ENCODE data around the gene PEPD. TPM values are rescaled to one million over a fixed set of nuclear protein-coding genes. Genes with fewer than 3 reads are reported as not detected.

Gene PEPD
- total and polyA plus RNA-seq, 2 of the 4 experiments (the other 2 are of a cell fraction), result 36.7 to 88.4 TPM

- peaks cover 6% of the 10 kb centered on the region; the same call in 1 of the 2 replicates for H3K4me1 ChIP-seq (ENCODE audit: control insufficient read depth, insufficient read depth, low read length)
- no peak overlapping the region for H3K27ac ChIP-seq (ENCODE audit: insufficient read depth, low read length)
- no peak overlapping the region for H3K4me3 ChIP-seq (ENCODE audit: insufficient read depth, low read depth, low read length)
- no peak overlapping the region for H3K18ac ChIP-seq (ENCODE audit: low read depth, low read length)
- no peak overlapping the region for H2AK9ac ChIP-seq (replicated peaks; ENCODE audit: low read depth, low read length, poor library complexity)
- H3K27me3 ChIP-seq (ENCODE audit: control insufficient read depth, insufficient read depth, low read length), result no peaks in the 10 kb centered on the region
- dilution Hi-C loops (cut with HindIII; ENCODE audit: low sequenced_read_pairs, unreplicated experiment), result no loop called here
- no peak overlapping the region for H4K91ac ChIP-seq (ENCODE audit: insufficient read depth, low read depth, low read length)
- H2BK15ac ChIP-seq (ENCODE audit: low read depth, low read length), result no peak overlapping the region
- no peak overlapping the region for H3K4me2 ChIP-seq (ENCODE audit: low read depth, low read length)
- in situ Hi-C loops (cut with MboI; ENCODE audit: low sequenced_read_pairs), result no loop called here
- 67% methylated on average over 3 of the region's 5 CpGs; no CpG with 5 or more reads in 1 of the 2 experiments for WGBS, 2 experiments (ENCODE audit: extremely low coverage in 2 of 2, insufficient read length in 1 of 2)
- H2BK120ac ChIP-seq (ENCODE audit: low read depth, low read length), result no peak overlapping the region
- H3K9ac ChIP-seq (ENCODE audit: low read depth, low read length), result no peak overlapping the region
- H4K5ac ChIP-seq (ENCODE audit: low read depth, low read length), result no peak overlapping the region
- ATAC-seq (ENCODE audit: low read depth), result no peak
- DNase-seq, result no peak
- H4K8ac ChIP-seq (ENCODE audit: low read depth in 2 of 2, low read length in 2 of 2), result no peak overlapping the region
- ChIA-PET CTCF (interaction anchor here (0.6 to 1.8 kb wide), 3 partner anchors 16 to 346 kb away, joined by 3 to 7 read pairs (median 4); no protein-coding TSS in a partner anchor), POLR2A (ENCODE audit: unreplicated experiment) (no interaction called here)
- H3K79me1 ChIP-seq (ENCODE audit: low read depth in 1 of 2, low read length in 2 of 2), result no peaks in the 10 kb centered on the region
- 0 out of 2 replicates have a peak, but pooled peaks cover 4% of the 10 kb centered on the region for H4K20me1 ChIP-seq (ENCODE audit: insufficient read depth, low read length)
- no peak overlapping the region for H2BK5ac ChIP-seq (ENCODE audit: low read depth, low read length, poor library complexity, severe bottlenecking)
- H3K14ac ChIP-seq (replicated peaks; ENCODE audit: low read depth, low read length), result no peak overlapping the region
- no peak overlapping the region for H2BK20ac ChIP-seq (ENCODE audit: low read depth, low read length)
- BruUV-seq (replicated peaks), result no TSS peak
- H3K23ac ChIP-seq (ENCODE audit: low read depth, low read length), result no peak overlapping the region
- intact Hi-C loops (cut with micrococcal nuclease), result no loop called here
- H3K4ac ChIP-seq (ENCODE audit: low read depth, low read length), result no peak overlapping the region
- no peak overlapping the region for H2AFZ ChIP-seq (replicated peaks; ENCODE audit: low read length, poor library complexity)
- TF ChIP-seq RCOR1 (IDR thresholded peaks at IDR 0.05; ENCODE audit: insufficient replicate concordance, low read length) (no peak), CTCF (conservative IDR thresholded peaks at IDR 0.05; ENCODE audit: low read depth, low read length) (no peak), NFE2L2 (IDR thresholded peaks at IDR 0.05; ENCODE audit: low read depth, low read length) (no peak), RAD21 (IDR thresholded peaks at IDR 0.05; ENCODE audit: low read length) (no peak), CHD1 (IDR thresholded peaks at IDR 0.05; ENCODE audit: low read depth, low read length) (no peak), MXI1 (IDR thresholded peaks at IDR 0.05; ENCODE audit: borderline replicate concordance, low read depth, low read length) (no peak), RFX5 (IDR thresholded peaks at IDR 0.05; ENCODE audit: low read depth, low read length) (no peak), BHLHE40 (IDR thresholded peaks at IDR 0.05; ENCODE audit: low read depth, low read length) (no peak), MAFK (IDR thresholded peaks at IDR 0.05; ENCODE audit: low read depth, low read length) (no peak), POLR2A (IDR thresholded peaks at IDR 0.05; ENCODE audit: low read depth, low read length) (no peak), SMC3 (IDR thresholded peaks at IDR 0.05; ENCODE audit: low read depth, low read length) (no peak), ELK1 (IDR thresholded peaks at IDR 0.05; ENCODE audit: borderline replicate concordance, low read depth, low read length) (no peak), CEBPB (IDR thresholded peaks at IDR 0.05; ENCODE audit: low read depth, low read length) (no peak), FOS (IDR thresholded peaks at IDR 0.05; ENCODE audit: low read depth, low read length) (no peak), USF2 (IDR thresholded peaks at IDR 0.05; ENCODE audit: low read depth, low read length) (no peak), MAZ (IDR thresholded peaks at IDR 0.05; ENCODE audit: borderline replicate concordance, low read depth, low read length) (no peak)
- peaks cover 5% of the 10 kb centered on the region; the same call in 1 of the 2 replicates for H3K9me1 ChIP-seq (ENCODE audit: insufficient read depth, low read length)
- no peak overlapping the region for H3K56ac ChIP-seq (ENCODE audit: extremely low read depth, insufficient read depth, low read length)
- H2AK5ac ChIP-seq (ENCODE audit: low read depth, low read length), result no peak overlapping the region
- no peaks in the 10 kb centered on the region for H3K36me3 ChIP-seq (ENCODE audit: control insufficient read depth, insufficient read depth, low read length)
- no peaks in the 10 kb centered on the region for H3K9me3 ChIP-seq (ENCODE audit: control insufficient read depth, insufficient read depth, low read length)
These were observed 89.6 kb downstream of the PEPD start for GRCh38 chr19:33432015-33432414.
